IPS-15b (cell line): Measurements from ENCODE around the gene MKNK1.

Source experiments
- H3K27me3 ChIP-seq: one replicate; pipeline ENCODE4 v1.6.1; 2013; ENCODE audit warnings: low read length; ENCODE audit not compliant: control insufficient read depth, insufficient read depth
- H3K36me3 ChIP-seq: one replicate; pipeline ENCODE4 v1.6.1; 2013; ENCODE audit warnings: low read length; ENCODE audit not compliant: control insufficient read depth, insufficient read depth
- H3K4me1 ChIP-seq: one replicate; pipeline ENCODE4 v1.6.1; 2013; ENCODE audit warnings: mild to moderate bottlenecking, low read length; ENCODE audit not compliant: control insufficient read depth, insufficient read depth
- H3K4me3 ChIP-seq: one replicate; pipeline ENCODE4 v1.5.1; 2013; ENCODE audit warnings: low read depth, low read length
- H3K9ac ChIP-seq: one replicate; pipeline ENCODE4 v1.6.1; 2013; ENCODE audit warnings: low read depth, mild to moderate bottlenecking, low read length
- H3K9me3 ChIP-seq: one replicate; pipeline ENCODE4 v1.6.1; 2013; ENCODE audit warnings: mild to moderate bottlenecking, low read length; ENCODE audit not compliant: control insufficient read depth, insufficient read depth

MKNK1 gene

GRCh38 chr1:46543761-46544560 lies 60.1 kb downstream of the MKNK1 start:
- Histone ChIP-seq H3K27me3 (peaks cover 82% of the 10 kb centered on the region), H3K9ac (no peak overlapping the region)

GRCh38 chr1:46543382-46543760 lies 60.7 kb downstream of the MKNK1 start:
- Histone ChIP-seq H3K4me3 (peak overlapping the region; percentile 42), H3K27me3 (peaks cover 87% of the 10 kb centered on the region), H3K9ac (no peak overlapping the region)

More at GRCh38 chr1:46543761-46544560, 60.1 kb downstream of the MKNK1 start:
- Histone ChIP-seq H3K9me3 (no peaks in the 10 kb centered on the region), H3K36me3 (no peaks in the 10 kb centered on the region), H3K4me3 (peak overlapping the region; percentile 42), H3K4me1 (peaks cover 4% of the 10 kb centered on the region)

GRCh38 chr1:46539972-46540371 lies 64.1 kb downstream of the MKNK1 start:
- Histone ChIP-seq H3K9ac (no peak overlapping the region), H3K36me3 (no peaks in the 10 kb centered on the region), H3K4me1 (peaks cover 4% of the 10 kb centered on the region), H3K9me3 (no peaks in the 10 kb centered on the region), H3K27me3 (peaks cover 95% of the 10 kb centered on the region), H3K4me3 (no peak overlapping the region)

More at GRCh38 chr1:46543382-46543760, 60.7 kb downstream of the MKNK1 start:
- H3K4me1 ChIP-seq: peaks cover 4% of the 10 kb centered on the region
- no peaks in the 10 kb centered on the region for H3K36me3 ChIP-seq
- no peaks in the 10 kb centered on the region for H3K9me3 ChIP-seq

GRCh38 chr1:46538147-46538546 lies 65.9 kb downstream of the MKNK1 start:
- no peaks in the 10 kb centered on the region for H3K4me1 ChIP-seq
- peaks cover 95% of the 10 kb centered on the region for H3K27me3 ChIP-seq
- H3K4me3 ChIP-seq: no peak overlapping the region
- no peak overlapping the region for H3K9ac ChIP-seq
- H3K9me3 ChIP-seq: no peaks in the 10 kb centered on the region
- no peaks in the 10 kb centered on the region for H3K36me3 ChIP-seq

- Histone ChIP-seq H3K27me3 (peaks cover 93% of the 10 kb centered on the region), H3K9ac (no peak overlapping the region), H3K4me3 (no peak overlapping the region), H3K9me3 (no peaks in the 10 kb centered on the region), H3K4me1 (no peaks in the 10 kb centered on the region), H3K36me3 (no peaks in the 10 kb centered on the region)
Measured at GRCh38 chr1:46537651-46538050, 66.4 kb downstream of the MKNK1 start.

GRCh38 chr1:46536527-46536926 lies 67.5 kb downstream of the MKNK1 start:
- Histone ChIP-seq H3K9ac (no peak overlapping the region), H3K9me3 (no peaks in the 10 kb centered on the region), H3K4me3 (no peak overlapping the region), H3K36me3 (no peaks in the 10 kb centered on the region), H3K4me1 (no peaks in the 10 kb centered on the region), H3K27me3 (peaks cover 93% of the 10 kb centered on the region)

GRCh38 chr1:46535063-46535462 lies 69.0 kb downstream of the MKNK1 start:
- Histone ChIP-seq H3K4me3 (no peak overlapping the region), H3K27me3 (peaks cover 94% of the 10 kb centered on the region), H3K9me3 (no peaks in the 10 kb centered on the region), H3K9ac (no peak overlapping the region), H3K36me3 (no peaks in the 10 kb centered on the region), H3K4me1 (no peaks in the 10 kb centered on the region)

GRCh38 chr1:46533179-46533864 lies 70.7 kb downstream of the MKNK1 start:
- H3K4me1 ChIP-seq: no peaks in the 10 kb centered on the region
- no peaks in the 10 kb centered on the region for H3K36me3 ChIP-seq
- H3K9ac ChIP-seq: no peak overlapping the region
- H3K4me3 ChIP-seq: peak overlapping the region; percentile 43
- no peaks in the 10 kb centered on the region for H3K9me3 ChIP-seq
- peaks cover 95% of the 10 kb centered on the region for H3K27me3 ChIP-seq

- Histone ChIP-seq H3K4me3 (no peak overlapping the region), H3K4me1 (peaks cover 3% of the 10 kb centered on the region), H3K9me3 (no peaks in the 10 kb centered on the region), H3K9ac (no peak overlapping the region), H3K27me3 (peaks cover 95% of the 10 kb centered on the region), H3K36me3 (no peaks in the 10 kb centered on the region)
Measured at GRCh38 chr1:46532498-46533178, 71.4 kb downstream of the MKNK1 start.

GRCh38 chr1:46532095-46532494 lies 72.0 kb downstream of the MKNK1 start:
- peaks cover 95% of the 10 kb centered on the region for H3K27me3 ChIP-seq

GRCh38 chr1:46530791-46531409 lies 73.2 kb downstream of the MKNK1 start:
- H3K27me3 ChIP-seq: peaks cover 96% of the 10 kb centered on the region
- H3K4me3 ChIP-seq: no peak overlapping the region
- H3K4me1 ChIP-seq: peaks cover 11% of the 10 kb centered on the region
- H3K9ac ChIP-seq: no peak overlapping the region
- no peaks in the 10 kb centered on the region for H3K36me3 ChIP-seq
- H3K9me3 ChIP-seq: no peaks in the 10 kb centered on the region

More at GRCh38 chr1:46532095-46532494, 72.0 kb downstream of the MKNK1 start:
- Histone ChIP-seq H3K36me3 (no peaks in the 10 kb centered on the region), H3K4me1 (peaks cover 8% of the 10 kb centered on the region), H3K4me3 (peak overlapping the region; percentile 18), H3K9ac (no peak overlapping the region), H3K9me3 (no peaks in the 10 kb centered on the region)
